ENCODE data around the gene APOBEC3C. TPM values are rescaled to one million over a fixed set of nuclear protein-coding genes. Genes with fewer than 3 reads are reported as not detected.
A peak's percentile ranks its signal among the peaks of the same experiment; 100 is the strongest.
"Not testable (repeated sequence)": the region's sequence is repeated elsewhere in the genome, so short reads cannot be mapped to it uniquely, and the experiment has no call there.

APOBEC3C gene
- total RNA-seq, 1 donor from 2014 or later: 25.1 TPM

GRCh38 chr22:39007177-39007576 is 6.9 kb upstream of the APOBEC3C start:
- H3K4me3 ChIP-seq: no peak overlapping the region
- no peak for DNase-seq
- intact Hi-C loops (cut with micrococcal nuclease): loop anchor here (10.0 kb wide), 2 partner anchors 108 to 242 kb away; no protein-coding TSS in a partner anchor

GRCh38 chr22:39008271-39008850 is 5.7 kb upstream of the APOBEC3C start:
- H3K9me3 ChIP-seq (replicated peaks); H3K36me3 ChIP-seq; H3K27me3 ChIP-seq (ENCODE audit: low read depth); H3K4me3 ChIP-seq; H3K27ac ChIP-seq (replicated peaks); H3K4me1 ChIP-seq; DNase-seq: not testable (repeated sequence)
- intact Hi-C loops (cut with micrococcal nuclease): loop anchor here (10.0 kb wide), 2 partner anchors 106 to 244 kb away; no protein-coding TSS in a partner anchor

More at GRCh38 chr22:39007177-39007576, 6.9 kb upstream of the APOBEC3C start:
- Histone ChIP-seq H3K9me3 (replicated peaks) (no peaks in the 10 kb centered on the region), H3K4me1 (peaks cover 3% of the 10 kb centered on the region), H3K27me3 (ENCODE audit: low read depth) (no peaks in the 10 kb centered on the region), H3K27ac (replicated peaks) (no peak overlapping the region), H3K36me3 (no peaks in the 10 kb centered on the region)
- no peak for TF ChIP-seq CTCF (IDR thresholded peaks at IDR 0.05; ENCODE audit: borderline replicate concordance)

GRCh38 chr22:39010946-39011345 is 3.1 kb upstream of the APOBEC3C start:
- intact Hi-C loops (cut with micrococcal nuclease): no loop called here
- Histone ChIP-seq H3K4me1 (peaks cover 22% of the 10 kb centered on the region), H3K36me3 (no peaks in the 10 kb centered on the region), H3K27me3 (ENCODE audit: low read depth) (no peaks in the 10 kb centered on the region), H3K9me3 (replicated peaks) (no peaks in the 10 kb centered on the region), H3K27ac (replicated peaks) (no peak overlapping the region), H3K4me3 (no peak overlapping the region)
- DNase-seq: no peak
- no peak for TF ChIP-seq CTCF (IDR thresholded peaks at IDR 0.05; ENCODE audit: borderline replicate concordance)

GRCh38 chr22:39012533-39013511 is 1.2 kb upstream of the APOBEC3C start:
- no peak for TF ChIP-seq CTCF (IDR thresholded peaks at IDR 0.05; ENCODE audit: borderline replicate concordance)
- no peak for DNase-seq
- Histone ChIP-seq H3K4me1 (peaks cover 22% of the 10 kb centered on the region), H3K4me3 (no peak overlapping the region), H3K27ac (replicated peaks) (peak overlapping the region; percentile 86), H3K27me3 (ENCODE audit: low read depth) (no peaks in the 10 kb centered on the region), H3K9me3 (replicated peaks) (no peaks in the 10 kb centered on the region), H3K36me3 (no peaks in the 10 kb centered on the region)
- intact Hi-C loops (cut with micrococcal nuclease): no loop called here

GRCh38 chr22:39013561-39013941 is 506 bp upstream of the APOBEC3C start:
- peak overlapping the region; percentile 86 for H3K27ac ChIP-seq (replicated peaks)
- H3K27me3 ChIP-seq (ENCODE audit: low read depth); intact Hi-C loops (cut with micrococcal nuclease): not testable (repeated sequence)

GRCh38 chr22:39014723-39015121 is 665 bp downstream of the APOBEC3C start:
- Histone ChIP-seq H3K4me3 (peak overlapping the region; percentile 73), H3K4me1 (peaks cover 23% of the 10 kb centered on the region), H3K27ac (replicated peaks) (peak overlapping the region; percentile 86)
- H3K36me3 ChIP-seq; H3K9me3 ChIP-seq (replicated peaks); H3K27me3 ChIP-seq (ENCODE audit: low read depth); DNase-seq; intact Hi-C loops (cut with micrococcal nuclease): not testable (repeated sequence)

More at GRCh38 chr22:39013561-39013941, 506 bp upstream of the APOBEC3C start:
- Histone ChIP-seq H3K4me3 (peak overlapping the region; percentile 73), H3K4me1 (peaks cover 22% of the 10 kb centered on the region)
- not testable (repeated sequence) for H3K9me3 ChIP-seq (replicated peaks); DNase-seq; H3K36me3 ChIP-seq

- no peak overlapping the region for H3K4me3 ChIP-seq
- intact Hi-C loops (cut with micrococcal nuclease): no loop called here
- no peaks in the 10 kb centered on the region for H3K36me3 ChIP-seq
- no peak for DNase-seq
- no peak for TF ChIP-seq CTCF (IDR thresholded peaks at IDR 0.05; ENCODE audit: borderline replicate concordance)
- H3K27ac ChIP-seq (replicated peaks): no peak overlapping the region
- no peaks in the 10 kb centered on the region for H3K9me3 ChIP-seq (replicated peaks)
- H3K4me1 ChIP-seq: peaks cover 39% of the 10 kb centered on the region
- H3K27me3 ChIP-seq (ENCODE audit: low read depth): no peaks in the 10 kb centered on the region
Observed at GRCh38 chr22:39016592-39016991, 2.5 kb downstream of the APOBEC3C start.

All from left ventricle myocardium inferior (tissue), 1 donor.